DOHH2 (cell line): ENCODE data around the gene SMIM45.

Experiments
- CTCF ChIP-seq: fragments of 200-600 bp; sonication (generic); IDR thresholded peaks from one replicate; pipeline ENCODE4 v1.5.1; 2014; ENCODE audit warnings: antibody characterized with exemption, mild to moderate bottlenecking, low read depth, low read length; ENCODE audit not compliant: poor library complexity, severe bottlenecking
- EZH2phosphoT487 ChIP-seq: fragments of 200-600 bp; sonication (generic); IDR thresholded peaks from 2 replicates; pipeline ENCODE4 v1.6.1; 2017; ENCODE audit warnings: borderline replicate concordance, mild to moderate bottlenecking, antibody characterized with exemption, low read length, moderate library complexity, mixed read lengths

DNA sequence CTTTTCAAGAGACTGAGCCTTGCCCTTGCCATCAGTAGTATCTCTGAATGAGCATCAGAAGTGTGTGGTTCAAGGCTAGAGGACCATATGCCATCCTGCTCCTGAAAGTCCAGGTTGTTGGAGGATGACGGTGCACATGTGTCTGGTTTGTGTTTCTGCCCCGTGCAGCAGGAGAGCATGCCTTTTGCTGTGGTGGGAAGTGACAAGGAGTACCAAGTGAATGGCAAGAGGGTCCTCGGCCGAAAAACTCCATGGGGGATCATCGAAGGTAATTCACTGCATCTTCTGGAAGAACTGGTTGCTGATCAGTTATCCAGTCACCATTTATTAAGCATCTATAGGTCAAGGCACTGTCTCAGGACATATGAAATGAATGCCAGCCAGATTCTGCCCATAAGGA, 40.5 kb downstream of the SMIM45 start:
- no peak for TF ChIP-seq CTCF
- no peak for TF ChIP-seq EZH2phosphoT487
